Omental fat pad (tissue), 4 donors: ENCODE data around the gene GRID1. TPM values are rescaled to one million over a fixed set of nuclear protein-coding genes. Genes with fewer than 3 reads are reported as not detected.

ENCODE experiments used
- ATAC-seq: fragments of 150-250 bp; one replicate; pipeline ENCODE4 v1.9.1; 2016; ENCODE audit warnings: mild to moderate bottlenecking, moderate library complexity; ENCODE audit not compliant: low FRiP score
- DNase-seq: peaks from one replicate; pipeline ENCODE4 v3.0.0-alpha.2; 2019; ENCODE audit warnings: low spot score
- total RNA-seq, 4 donors: library from RNA; depleted of rRNA; stranded (reverse); fragments of >200 nt; gene quantifications; one replicate each; pipeline ENCODE4 v1.1.0, GENCODE V29; 2016
- TF ChIP-seq, protein P1 (sequence below), 3 donors: fragments of 450-650 bp; IDR thresholded peaks; one replicate each; pipeline ENCODE4 v1.5.1; 2016 to 2017; ENCODE audit warnings: antibody characterized with exemption in 3 of 3, mild to moderate bottlenecking in 3 of 3, moderate library complexity in 2 of 3

Gene GRID1
- total RNA-seq, 4 donors from 2014 or later: 1.5 to 3.5 (median 2.4) TPM

- TF ChIP-seq, protein P1, sequence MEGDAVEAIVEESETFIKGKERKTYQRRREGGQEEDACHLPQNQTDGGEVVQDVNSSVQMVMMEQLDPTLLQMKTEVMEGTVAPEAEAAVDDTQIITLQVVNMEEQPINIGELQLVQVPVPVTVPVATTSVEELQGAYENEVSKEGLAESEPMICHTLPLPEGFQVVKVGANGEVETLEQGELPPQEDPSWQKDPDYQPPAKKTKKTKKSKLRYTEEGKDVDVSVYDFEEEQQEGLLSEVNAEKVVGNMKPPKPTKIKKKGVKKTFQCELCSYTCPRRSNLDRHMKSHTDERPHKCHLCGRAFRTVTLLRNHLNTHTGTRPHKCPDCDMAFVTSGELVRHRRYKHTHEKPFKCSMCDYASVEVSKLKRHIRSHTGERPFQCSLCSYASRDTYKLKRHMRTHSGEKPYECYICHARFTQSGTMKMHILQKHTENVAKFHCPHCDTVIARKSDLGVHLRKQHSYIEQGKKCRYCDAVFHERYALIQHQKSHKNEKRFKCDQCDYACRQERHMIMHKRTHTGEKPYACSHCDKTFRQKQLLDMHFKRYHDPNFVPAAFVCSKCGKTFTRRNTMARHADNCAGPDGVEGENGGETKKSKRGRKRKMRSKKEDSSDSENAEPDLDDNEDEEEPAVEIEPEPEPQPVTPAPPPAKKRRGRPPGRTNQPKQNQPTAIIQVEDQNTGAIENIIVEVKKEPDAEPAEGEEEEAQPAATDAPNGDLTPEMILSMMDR (IDR thresholded peaks at IDR 0.05): no peak
- DNase-seq (no peak), ATAC-seq (no peak)
Observed at GRCh38 chr10:86387178-86387794, 20.7 kb upstream of the GRID1 start.

GRCh38 chr10:86385806-86386205 is 19.2 kb upstream of the GRID1 start:
- DNase-seq (no peak), ATAC-seq (no peak)
- TF ChIP-seq, protein P1 (IDR thresholded peaks at IDR 0.05): no peak

- TF ChIP-seq, protein P1 (IDR thresholded peaks at IDR 0.05): no peak
- no peak for ATAC-seq
- DNase-seq: no peak
Observed at GRCh38 chr10:86377797-86378146, 11.2 kb upstream of the GRID1 start.

GRCh38 chr10:86376852-86377796 is 10.5 kb upstream of the GRID1 start:
- ATAC-seq (peak; percentile 80), DNase-seq (peak; percentile 66)
- TF ChIP-seq, protein P1 (IDR thresholded peaks at IDR 0.05): peak in 2 of 3 donors; percentile 71 to 96

DNA sequence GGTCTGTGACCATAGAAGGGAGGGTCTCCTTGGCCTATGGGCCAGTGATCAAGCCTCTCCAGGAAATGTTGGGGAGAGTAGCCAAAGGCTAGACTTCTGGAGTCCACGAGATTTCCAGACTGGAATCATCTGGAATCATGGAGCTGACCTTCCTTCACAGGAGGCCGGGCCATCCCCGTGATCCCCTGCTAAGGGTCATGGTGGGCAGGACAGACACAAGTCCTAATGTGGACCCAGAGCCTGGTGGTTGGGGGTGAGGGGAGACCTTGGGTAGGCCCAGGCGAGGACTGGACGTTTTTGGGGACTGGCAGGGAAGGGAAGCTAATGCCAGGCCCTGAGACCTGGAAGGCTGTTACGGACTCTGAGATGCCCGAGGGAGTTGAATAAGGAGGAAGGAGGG is 9.8 kb upstream of the GRID1 start:
- DNase-seq: no peak
- ATAC-seq: no peak
- TF ChIP-seq, protein P1 (IDR thresholded peaks at IDR 0.05): no peak

DNA sequence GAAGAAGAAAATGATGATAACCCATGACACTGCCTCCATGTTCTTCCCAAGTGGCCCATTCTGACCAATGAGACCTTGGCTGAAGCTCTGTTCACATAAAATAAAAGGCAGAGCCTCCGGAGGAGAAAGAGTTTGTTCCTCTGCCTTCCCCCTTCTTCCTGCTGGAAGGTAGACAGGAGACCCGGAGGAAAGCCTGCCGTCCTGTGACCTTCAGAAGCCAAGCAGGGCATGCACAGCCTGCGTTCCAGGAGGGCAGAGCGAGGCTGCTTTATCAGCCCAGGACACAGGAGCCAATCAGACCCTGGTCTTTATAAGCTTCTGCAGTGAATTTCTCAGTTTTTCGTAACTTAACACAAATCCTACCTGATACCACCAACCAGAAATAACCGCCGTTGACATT is 8.6 kb upstream of the GRID1 start:
- TF ChIP-seq, protein P1 (IDR thresholded peaks at IDR 0.05): no peak
- ATAC-seq (no peak), DNase-seq (no peak)
